ENCODE data around the gene HSDL2.
"Not testable (repeated sequence)": the region's sequence is repeated elsewhere in the genome, so short reads cannot be mapped to it uniquely, and the experiment has no call there.

HSDL2 gene

GRCh38 chr9:112502175-112502946 is 122.5 kb downstream of the HSDL2 start:
- no peak for DNase-seq

GRCh38 chr9:112503170-112503569 is 123.3 kb downstream of the HSDL2 start:
- no peak for DNase-seq

- DNase-seq: no peak
Measured at GRCh38 chr9:112505086-112505485, 125.2 kb downstream of the HSDL2 start.

- no peak for DNase-seq
Measured at GRCh38 chr9:112505607-112506006, 125.7 kb downstream of the HSDL2 start.

GRCh38 chr9:112506571-112506970 is 126.7 kb downstream of the HSDL2 start:
- DNase-seq: no peak

- no peak for DNase-seq
Measured at GRCh38 chr9:112507001-112507680, 127.2 kb downstream of the HSDL2 start.

GRCh38 chr9:112508377-112508776 is 128.5 kb downstream of the HSDL2 start:
- no peak for DNase-seq

- not testable (repeated sequence) for DNase-seq
Measured at GRCh38 chr9:112512377-112512776, 132.5 kb downstream of the HSDL2 start.

- no peak for DNase-seq
Measured at GRCh38 chr9:112516769-112517168, 136.9 kb downstream of the HSDL2 start.

GRCh38 chr9:112520069-112520468 is 140.2 kb downstream of the HSDL2 start:
- DNase-seq: no peak

- no peak for DNase-seq
Measured at GRCh38 chr9:112520656-112521055, 140.7 kb downstream of the HSDL2 start.

Data from activated CD4-positive, alpha-beta T cell treated with anti-CD3 and anti-CD28 coated beads, Interleukin-2, amount 50 U/mL, for 4 hours (primary cell).